HEK293 (cell line): ENCODE results near the gene NR2C2.

Experiments used
- MYNN ChIP-seq: fragments of 450-650 bp; formaldehyde crosslinking; IDR thresholded peaks from 2 replicates; pipeline ENCODE4 v1.5.1; 2016; ENCODE audit warnings: missing biosample characterization, missing genetic modification characterization, borderline replicate concordance
- SETDB1 ChIP-seq: IDR thresholded peaks from one replicate; pipeline ENCODE4 v1.6.1; 2017; ENCODE audit warnings: mild to moderate bottlenecking, low read length, moderate library complexity, mixed read lengths; ENCODE audit not compliant: insufficient read length
- TCF7L2 ChIP-seq: IDR thresholded peaks from 2 replicates; pipeline ENCODE4 v1.6.1; 2011; ENCODE audit warnings: low read depth, mild to moderate bottlenecking, inconsistent platforms, low read length, moderate library complexity, borderline replicate concordance
- TRIM28 ChIP-seq: IDR thresholded peaks from 2 replicates; pipeline ENCODE4 v1.6.1; 2011; ENCODE audit warnings: low read length, control low read depth, borderline replicate concordance
- ZNF175 ChIP-seq: fragments of 450-650 bp; formaldehyde crosslinking; IDR thresholded peaks from 2 replicates; pipeline ENCODE4 v1.5.1; 2016; ENCODE audit warnings: missing biosample characterization, missing genetic modification characterization
- ZNF211 ChIP-seq: fragments of 450-650 bp; formaldehyde crosslinking; IDR thresholded peaks from 2 replicates; pipeline ENCODE4 v1.5.1; 2016; ENCODE audit warnings: low read depth, missing biosample characterization, missing genetic modification characterization
- ZNF23 ChIP-seq: fragments of 450-650 bp; formaldehyde crosslinking; IDR thresholded peaks from 2 replicates; pipeline ENCODE4 v1.5.1; 2016; ENCODE audit warnings: missing biosample characterization, missing genetic modification characterization, borderline replicate concordance
- ZNF37A ChIP-seq: fragments of 450-650 bp; IDR thresholded peaks from 2 replicates; pipeline ENCODE4 v1.5.1; 2018; ENCODE audit warnings: missing biosample characterization, missing genetic modification characterization
- ZNF404 ChIP-seq: fragments of 450-650 bp; formaldehyde crosslinking; IDR thresholded peaks from 2 replicates; pipeline ENCODE4 v1.5.1; 2017; ENCODE audit warnings: missing biosample characterization, missing genetic modification characterization
- TF ChIP-seq, protein P1 (sequence below): fragments of 450-650 bp; formaldehyde crosslinking; IDR thresholded peaks from 2 replicates; pipeline ENCODE4 v1.5.1; 2016; ENCODE audit warnings: missing biosample characterization, missing genetic modification characterization

DNA sequence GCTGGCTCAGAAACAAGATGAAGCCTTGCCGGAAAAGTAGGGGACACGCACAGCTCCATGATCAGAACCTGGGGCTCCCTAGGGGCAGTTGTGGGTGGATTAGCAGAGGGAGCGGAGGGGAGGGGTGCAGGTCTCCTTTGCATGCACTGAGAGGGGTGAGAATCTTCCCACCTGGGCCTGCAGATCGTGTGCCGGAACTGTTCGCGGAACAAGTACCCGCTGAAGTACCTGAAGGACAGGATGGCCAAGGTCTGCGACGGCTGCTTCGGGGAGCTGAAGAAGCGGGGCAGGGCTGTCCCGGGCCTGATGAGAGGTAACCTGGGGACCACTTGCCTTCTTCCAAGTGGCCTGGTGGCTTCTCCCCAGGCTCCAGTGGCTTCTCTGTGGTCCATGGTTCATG, 24.5 kb upstream of the NR2C2 start:
- no peak for TF ChIP-seq ZNF404
- TF ChIP-seq ZNF37A (tag by site-specific recombination): no peak
- TF ChIP-seq, protein P1, sequence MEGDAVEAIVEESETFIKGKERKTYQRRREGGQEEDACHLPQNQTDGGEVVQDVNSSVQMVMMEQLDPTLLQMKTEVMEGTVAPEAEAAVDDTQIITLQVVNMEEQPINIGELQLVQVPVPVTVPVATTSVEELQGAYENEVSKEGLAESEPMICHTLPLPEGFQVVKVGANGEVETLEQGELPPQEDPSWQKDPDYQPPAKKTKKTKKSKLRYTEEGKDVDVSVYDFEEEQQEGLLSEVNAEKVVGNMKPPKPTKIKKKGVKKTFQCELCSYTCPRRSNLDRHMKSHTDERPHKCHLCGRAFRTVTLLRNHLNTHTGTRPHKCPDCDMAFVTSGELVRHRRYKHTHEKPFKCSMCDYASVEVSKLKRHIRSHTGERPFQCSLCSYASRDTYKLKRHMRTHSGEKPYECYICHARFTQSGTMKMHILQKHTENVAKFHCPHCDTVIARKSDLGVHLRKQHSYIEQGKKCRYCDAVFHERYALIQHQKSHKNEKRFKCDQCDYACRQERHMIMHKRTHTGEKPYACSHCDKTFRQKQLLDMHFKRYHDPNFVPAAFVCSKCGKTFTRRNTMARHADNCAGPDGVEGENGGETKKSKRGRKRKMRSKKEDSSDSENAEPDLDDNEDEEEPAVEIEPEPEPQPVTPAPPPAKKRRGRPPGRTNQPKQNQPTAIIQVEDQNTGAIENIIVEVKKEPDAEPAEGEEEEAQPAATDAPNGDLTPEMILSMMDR: no peak
- no peak for TF ChIP-seq ZNF211 (tag by site-specific recombination)
- TF ChIP-seq MYNN (tag by site-specific recombination): no peak
- TF ChIP-seq SETDB1: no peak
- no peak for TF ChIP-seq ZNF175 (tag by site-specific recombination)
- TF ChIP-seq TRIM28: no peak
- TF ChIP-seq TCF7L2: no peak
- TF ChIP-seq ZNF23 (tag by site-specific recombination): no peak
